HEK293 (cell line): Measurements from ENCODE around the gene TMEM185B.

Source experiments
- CTCF ChIA-PET: fragments of 350-600 bp; formaldehyde crosslinking; extraction: SDS; loops from one replicate; lab custom pipeline; 2021; ENCODE audit warnings: antibody characterized with exemption; lab: Yijun Ruan, JAX
- POLR2A ChIA-PET: fragments of 300-600 bp; formaldehyde crosslinking; extraction: SDS; loops from one replicate; lab custom pipeline; 2020; ENCODE audit warnings: antibody characterized with exemption, inconsistent platforms; lab: Yijun Ruan, JAX
- H3K27ac ChIP-seq: fragments of 200-500 bp; sonication (Bioruptor generic); 2 replicates; pipeline ENCODE4 v1.5.1; 2014; ENCODE audit warnings: low read depth, low read length, control low read depth, inconsistent platforms; ENCODE audit errors: extremely low read depth
- H3K36me3 ChIP-seq, 2 experiments: fragments of 200-500 bp in 1 of 2; sonication (Bioruptor generic) in 1 of 2; 1 replicate in 1 of 2; 2 replicates in 1 of 2; pipeline ENCODE4 v1.5.1; 2014 to 2017; ENCODE audit warnings: inconsistent platforms in 2 of 2, low read length in 2 of 2; ENCODE audit not compliant: control insufficient read depth in 2 of 2, insufficient read depth in 1 of 2
- H3K4me1 ChIP-seq: fragments of 200-500 bp; sonication (Bioruptor generic); 2 replicates; pipeline ENCODE4 v1.5.1; 2014; ENCODE audit warnings: mild to moderate bottlenecking, low read length, inconsistent platforms; ENCODE audit not compliant: control insufficient read depth, insufficient read depth
- H3K4me3 ChIP-seq: 2 replicates; pipeline ENCODE4 v1.5.1; 2011; ENCODE audit warnings: low read depth, mild to moderate bottlenecking, control low read depth, low read length, moderate library complexity
- H3K9me3 ChIP-seq: fragments of 200-500 bp; sonication (Bioruptor generic); 2 replicates; pipeline ENCODE4 v1.5.1; 2014; ENCODE audit warnings: low read depth, low read length, inconsistent platforms; ENCODE audit not compliant: control insufficient read depth, insufficient read depth
- MYNN ChIP-seq: fragments of 450-650 bp; formaldehyde crosslinking; IDR thresholded peaks from 2 replicates; pipeline ENCODE4 v1.5.1; 2016; ENCODE audit warnings: missing biosample characterization, missing genetic modification characterization, borderline replicate concordance
- RBAK ChIP-seq: fragments of 450-650 bp; formaldehyde crosslinking; IDR thresholded peaks from 2 replicates; pipeline ENCODE4 v1.5.1; 2016; ENCODE audit warnings: missing biosample characterization, missing genetic modification characterization
- ZBTB44 ChIP-seq: fragments of 450-650 bp; IDR thresholded peaks from 2 replicates; pipeline ENCODE4 v1.5.1; 2018; ENCODE audit warnings: missing biosample characterization, mild to moderate bottlenecking, missing genetic modification characterization
- ZNF112 ChIP-seq: fragments of 450-650 bp; formaldehyde crosslinking; IDR thresholded peaks from 2 replicates; pipeline ENCODE4 v1.5.0; 2017; ENCODE audit warnings: missing biosample characterization, missing genetic modification characterization
- ZNF138 ChIP-seq: fragments of 450-650 bp; formaldehyde crosslinking; IDR thresholded peaks from 2 replicates; pipeline ENCODE4 v1.5.1; 2016; ENCODE audit warnings: missing biosample characterization, missing genetic modification characterization, borderline replicate concordance
- ZNF146 ChIP-seq: fragments of 450-650 bp; formaldehyde crosslinking; IDR thresholded peaks from 2 replicates; pipeline ENCODE4 v1.5.1; 2016; ENCODE audit warnings: missing biosample characterization, missing genetic modification characterization
- ZNF2 ChIP-seq: fragments of 450-650 bp; formaldehyde crosslinking; IDR thresholded peaks from 2 replicates; pipeline ENCODE4 v1.5.1; 2016; ENCODE audit warnings: missing biosample characterization, missing genetic modification characterization
- ZNF211 ChIP-seq: fragments of 450-650 bp; formaldehyde crosslinking; IDR thresholded peaks from 2 replicates; pipeline ENCODE4 v1.5.1; 2016; ENCODE audit warnings: low read depth, missing biosample characterization, missing genetic modification characterization
- ZNF394 ChIP-seq: fragments of 450-650 bp; formaldehyde crosslinking; IDR thresholded peaks from 2 replicates; pipeline ENCODE4 v1.5.1; 2016; ENCODE audit warnings: missing biosample characterization, missing genetic modification characterization, mild to moderate bottlenecking, moderate library complexity, borderline replicate concordance
- ZNF510 ChIP-seq: fragments of 450-650 bp; formaldehyde crosslinking; IDR thresholded peaks from 2 replicates; pipeline ENCODE4 v1.5.1; 2018; ENCODE audit warnings: mild to moderate bottlenecking, missing genetic modification characterization, missing biosample characterization; ENCODE audit not compliant: insufficient replicate concordance
- ZNF548 ChIP-seq: fragments of 450-650 bp; formaldehyde crosslinking; IDR thresholded peaks from 2 replicates; pipeline ENCODE4 v1.5.1; 2016; ENCODE audit warnings: missing biosample characterization, missing genetic modification characterization
- ZNF549 ChIP-seq: fragments of 450-650 bp; IDR thresholded peaks from 2 replicates; pipeline ENCODE4 v1.5.1; 2018; ENCODE audit warnings: missing biosample characterization, missing genetic modification characterization, mild to moderate bottlenecking, inconsistent platforms, moderate library complexity
- ZNF558 ChIP-seq: fragments of 450-650 bp; formaldehyde crosslinking; IDR thresholded peaks from 2 replicates; pipeline ENCODE4 v1.5.1; 2016; ENCODE audit warnings: missing biosample characterization, missing genetic modification characterization
- ZNF560 ChIP-seq: fragments of 450-650 bp; formaldehyde crosslinking; IDR thresholded peaks from 2 replicates; pipeline ENCODE4 v1.5.1; 2017; ENCODE audit warnings: missing biosample characterization, missing genetic modification characterization, borderline replicate concordance
- ZNF571 ChIP-seq: fragments of 450-650 bp; formaldehyde crosslinking; IDR thresholded peaks from 2 replicates; pipeline ENCODE4 v1.5.0; 2017; ENCODE audit warnings: missing biosample characterization, missing genetic modification characterization
- ZNF658 ChIP-seq: fragments of 450-650 bp; formaldehyde crosslinking; IDR thresholded peaks from 2 replicates; pipeline ENCODE4; 2016; ENCODE audit warnings: missing biosample characterization, missing genetic modification characterization
- ZNF776 ChIP-seq: fragments of 450-650 bp; formaldehyde crosslinking; IDR thresholded peaks from 2 replicates; pipeline ENCODE4 v1.5.0; 2017; ENCODE audit warnings: missing biosample characterization, missing genetic modification characterization, borderline replicate concordance
- ZNF777 ChIP-seq: fragments of 450-650 bp; formaldehyde crosslinking; IDR thresholded peaks from 2 replicates; pipeline ENCODE4 v1.5.1; 2017; ENCODE audit warnings: missing biosample characterization, missing genetic modification characterization, borderline replicate concordance
- ZNF791 ChIP-seq: fragments of 450-650 bp; formaldehyde crosslinking; IDR thresholded peaks from 2 replicates; pipeline ENCODE4 v1.5.1; 2016; ENCODE audit warnings: missing biosample characterization, missing genetic modification characterization
- ZNF830 ChIP-seq: fragments of 450-650 bp; IDR thresholded peaks from 2 replicates; pipeline ENCODE4 v1.5.0; 2018; ENCODE audit warnings: missing biosample characterization, missing genetic modification characterization, low read depth, mild to moderate bottlenecking, moderate library complexity
- ZNF837 ChIP-seq: fragments of 450-650 bp; formaldehyde crosslinking; IDR thresholded peaks from 2 replicates; pipeline ENCODE4 v1.5.1; 2016; ENCODE audit warnings: missing biosample characterization, missing genetic modification characterization
- ZSCAN4 ChIP-seq: fragments of 450-650 bp; formaldehyde crosslinking; IDR thresholded peaks from 2 replicates; pipeline ENCODE4 v1.5.1; 2017; ENCODE audit warnings: missing biosample characterization, missing genetic modification characterization
- TF ChIP-seq, protein P1 (sequence below): IDR thresholded peaks from 2 replicates; pipeline ENCODE4 v1.6.1; 2011; ENCODE audit warnings: mild to moderate bottlenecking, low read depth, low read length, borderline replicate concordance
- TF ChIP-seq, protein P2 (sequence below): fragments of 450-650 bp; formaldehyde crosslinking; conservative IDR thresholded peaks from 2 replicates; pipeline ENCODE4 v1.5.1; 2016; ENCODE audit warnings: low read depth, missing biosample characterization, missing genetic modification characterization
- TF ChIP-seq, protein P3 (sequence below): fragments of 450-650 bp; formaldehyde crosslinking; IDR thresholded peaks from 2 replicates; pipeline ENCODE4; 2016; ENCODE audit warnings: missing biosample characterization, missing genetic modification characterization

The TMEM185B gene

DNA sequence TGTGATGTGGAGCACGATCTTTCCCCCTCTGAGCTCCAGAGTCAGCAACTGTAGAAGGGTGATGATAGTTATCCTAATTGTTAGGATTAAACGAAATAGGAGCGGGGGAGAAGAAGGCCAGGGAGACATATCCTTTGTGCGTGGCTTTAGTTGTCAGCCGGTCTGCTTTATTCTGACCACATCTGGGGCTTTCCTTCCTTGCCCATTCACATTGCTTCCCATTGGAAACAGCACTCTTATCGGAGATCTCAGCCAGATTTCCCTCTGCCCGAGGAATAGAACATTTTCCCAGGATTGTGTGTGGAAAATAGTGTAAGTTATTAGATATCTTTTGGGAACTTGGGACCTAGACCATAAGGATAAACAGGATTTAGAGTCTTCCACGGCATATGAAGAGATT lies 31.0 kb upstream of the TMEM185B start:
- Histone ChIP-seq H3K4me3 (no peak overlapping the region), H3K27ac (no peak overlapping the region), H3K36me3 (no peaks in the 10 kb centered on the region), H3K9me3 (no peaks in the 10 kb centered on the region), H3K4me1 (peaks cover 4% of the 10 kb centered on the region; the same call in 1 of the 2 replicates)
- CTCF ChIA-PET: interaction anchor here (0.6 to 3.7 kb wide), 3 partner anchors 29 to 145 kb away, joined by 3 to 13 read pairs (median 4); no protein-coding TSS in a partner anchor
- POLR2A ChIA-PET: no interaction called here
- no peak for TF ChIP-seq ZNF791
- no peak for TF ChIP-seq ZBTB44
- no peak for TF ChIP-seq ZNF658 (tag by site-specific recombination)
- no peak for TF ChIP-seq ZNF830
- TF ChIP-seq ZNF549: no peak
- TF ChIP-seq, protein P1, sequence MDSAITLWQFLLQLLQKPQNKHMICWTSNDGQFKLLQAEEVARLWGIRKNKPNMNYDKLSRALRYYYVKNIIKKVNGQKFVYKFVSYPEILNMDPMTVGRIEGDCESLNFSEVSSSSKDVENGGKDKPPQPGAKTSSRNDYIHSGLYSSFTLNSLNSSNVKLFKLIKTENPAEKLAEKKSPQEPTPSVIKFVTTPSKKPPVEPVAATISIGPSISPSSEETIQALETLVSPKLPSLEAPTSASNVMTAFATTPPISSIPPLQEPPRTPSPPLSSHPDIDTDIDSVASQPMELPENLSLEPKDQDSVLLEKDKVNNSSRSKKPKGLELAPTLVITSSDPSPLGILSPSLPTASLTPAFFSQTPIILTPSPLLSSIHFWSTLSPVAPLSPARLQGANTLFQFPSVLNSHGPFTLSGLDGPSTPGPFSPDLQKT: no peak
- no peak for TF ChIP-seq ZNF548
- no peak for TF ChIP-seq ZSCAN4 (tag by site-specific recombination)
- TF ChIP-seq ZNF2 (tag by site-specific recombination): no peak
- no peak for TF ChIP-seq MYNN (tag by site-specific recombination)
- TF ChIP-seq ZNF211: no peak
- no peak for TF ChIP-seq ZNF571 (tag by site-specific recombination)
- TF ChIP-seq ZNF560 (tag by site-specific recombination): no peak
- no peak for TF ChIP-seq ZNF837
- no peak for TF ChIP-seq ZNF394
- TF ChIP-seq ZNF112 (tag by site-specific recombination): no peak
- TF ChIP-seq RBAK (tag by site-specific recombination): no peak
- TF ChIP-seq ZNF138 (tag by site-specific recombination): no peak
- no peak for TF ChIP-seq ZNF510 (tag by site-specific recombination)
- TF ChIP-seq ZNF146: no peak

GRCh38 chr2:120253021-120253882 lies 30.1 kb upstream of the TMEM185B start:
- peak overlapping the region; percentile 59 for H3K4me3 ChIP-seq
- peak overlapping the region; percentile 59; the same call in 1 of the 2 replicates for H3K27ac ChIP-seq
- H3K36me3 ChIP-seq: no peaks in the 10 kb centered on the region
- POLR2A ChIA-PET: interaction anchor here (0.6 to 1.9 kb wide), 7 partner anchors 30 to 821 kb away, joined by 3 to 14 read pairs (median 4); partner anchors contain the start of genes EPB41L5, PTPN4, TMEM185B and TMEM37
- peaks cover 4% of the 10 kb centered on the region; the same call in 1 of the 2 replicates for H3K4me1 ChIP-seq
- H3K9me3 ChIP-seq: no peaks in the 10 kb centered on the region
- CTCF ChIA-PET: interaction anchor here (0.6 to 3.7 kb wide), 3 partner anchors 30 to 826 kb away, joined by 3 to 13 read pairs (median 3); no protein-coding TSS in a partner anchor
- TF ChIP-seq ZNF2 (tag by site-specific recombination) (peak; percentile 25; the same call in 1 of the 2 replicates), ZNF777 (tag by site-specific recombination) (no peak), ZNF776 (no peak), ZNF558 (tag by site-specific recombination) (no peak)
- TF ChIP-seq, protein P2, sequence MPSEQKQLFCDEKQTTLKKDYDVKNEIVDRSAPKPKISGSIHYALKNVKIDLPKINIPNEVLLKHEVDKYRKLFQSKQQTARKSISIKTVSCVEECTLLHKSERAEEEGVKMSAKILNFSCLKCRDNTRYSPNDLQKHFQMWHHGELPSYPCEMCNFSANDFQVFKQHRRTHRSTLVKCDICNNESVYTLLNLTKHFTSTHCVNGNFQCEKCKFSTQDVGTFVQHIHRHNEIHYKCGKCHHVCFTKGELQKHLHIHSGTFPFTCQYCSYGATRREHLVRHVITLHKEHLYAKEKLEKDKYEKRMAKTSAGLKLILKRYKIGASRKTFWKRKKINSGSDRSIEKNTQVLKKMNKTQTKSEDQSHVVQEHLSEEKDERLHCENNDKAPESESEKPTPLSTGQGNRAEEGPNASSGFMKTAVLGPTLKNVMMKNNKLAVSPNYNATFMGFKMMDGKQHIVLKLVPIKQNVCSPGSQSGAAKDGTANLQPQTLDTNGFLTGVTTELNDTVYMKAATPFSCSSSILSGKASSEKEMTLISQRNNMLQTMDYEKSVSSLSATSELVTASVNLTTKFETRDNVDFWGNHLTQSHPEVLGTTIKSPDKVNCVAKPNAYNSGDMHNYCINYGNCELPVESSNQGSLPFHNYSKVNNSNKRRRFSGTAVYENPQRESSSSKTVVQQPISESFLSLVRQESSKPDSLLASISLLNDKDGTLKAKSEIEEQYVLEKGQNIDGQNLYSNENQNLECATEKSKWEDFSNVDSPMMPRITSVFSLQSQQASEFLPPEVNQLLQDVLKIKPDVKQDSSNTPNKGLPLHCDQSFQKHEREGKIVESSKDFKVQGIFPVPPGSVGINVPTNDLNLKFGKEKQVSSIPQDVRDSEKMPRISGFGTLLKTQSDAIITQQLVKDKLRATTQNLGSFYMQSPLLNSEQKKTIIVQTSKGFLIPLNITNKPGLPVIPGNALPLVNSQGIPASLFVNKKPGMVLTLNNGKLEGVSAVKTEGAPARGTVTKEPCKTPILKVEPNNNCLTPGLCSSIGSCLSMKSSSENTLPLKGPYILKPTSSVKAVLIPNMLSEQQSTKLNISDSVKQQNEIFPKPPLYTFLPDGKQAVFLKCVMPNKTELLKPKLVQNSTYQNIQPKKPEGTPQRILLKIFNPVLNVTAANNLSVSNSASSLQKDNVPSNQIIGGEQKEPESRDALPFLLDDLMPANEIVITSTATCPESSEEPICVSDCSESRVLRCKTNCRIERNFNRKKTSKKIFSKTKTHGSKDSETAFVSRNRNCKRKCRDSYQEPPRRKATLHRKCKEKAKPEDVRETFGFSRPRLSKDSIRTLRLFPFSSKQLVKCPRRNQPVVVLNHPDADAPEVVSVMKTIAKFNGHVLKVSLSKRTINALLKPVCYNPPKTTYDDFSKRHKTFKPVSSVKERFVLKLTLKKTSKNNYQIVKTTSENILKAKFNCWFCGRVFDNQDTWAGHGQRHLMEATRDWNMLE (tag by site-specific recombination): no peak
- TF ChIP-seq, protein P3, sequence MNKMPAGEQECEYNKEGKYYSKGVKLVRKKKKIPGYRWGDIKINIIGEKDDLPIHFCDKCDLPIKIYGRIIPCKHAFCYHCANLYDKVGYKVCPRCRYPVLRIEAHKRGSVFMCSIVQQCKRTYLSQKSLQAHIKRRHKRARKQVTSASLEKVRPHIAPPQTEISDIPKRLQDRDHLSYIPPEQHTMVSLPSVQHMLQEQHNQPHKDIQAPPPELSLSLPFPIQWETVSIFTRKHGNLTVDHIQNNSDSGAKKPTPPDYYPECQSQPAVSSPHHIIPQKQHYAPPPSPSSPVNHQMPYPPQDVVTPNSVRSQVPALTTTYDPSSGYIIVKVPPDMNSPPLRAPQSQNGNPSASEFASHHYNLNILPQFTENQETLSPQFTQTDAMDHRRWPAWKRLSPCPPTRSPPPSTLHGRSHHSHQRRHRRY (tag by site-specific recombination): no peak
